AG09309 (cell line): Measurements from ENCODE around the gene ALDH4A1.

Source experiments
- DNase-seq: peaks from one replicate; pipeline ENCODE4 v3.0.0-alpha.2; 2010; ENCODE audit warnings: low read depth
- H3K4me3 ChIP-seq: 2 replicates; pipeline ENCODE4 v1.5.1; 2011; ENCODE audit warnings: mild to moderate bottlenecking, low read depth, low read length, moderate library complexity; ENCODE audit not compliant: control insufficient read depth
- TF ChIP-seq, protein P1 (sequence below): IDR thresholded peaks from 2 replicates; pipeline ENCODE4 v1.5.1; 2011; ENCODE audit warnings: mild to moderate bottlenecking, low read depth, low read length, inconsistent platforms; ENCODE audit not compliant: insufficient read depth, control insufficient read depth; ENCODE audit errors: missing control alignments

ALDH4A1 gene

DNA sequence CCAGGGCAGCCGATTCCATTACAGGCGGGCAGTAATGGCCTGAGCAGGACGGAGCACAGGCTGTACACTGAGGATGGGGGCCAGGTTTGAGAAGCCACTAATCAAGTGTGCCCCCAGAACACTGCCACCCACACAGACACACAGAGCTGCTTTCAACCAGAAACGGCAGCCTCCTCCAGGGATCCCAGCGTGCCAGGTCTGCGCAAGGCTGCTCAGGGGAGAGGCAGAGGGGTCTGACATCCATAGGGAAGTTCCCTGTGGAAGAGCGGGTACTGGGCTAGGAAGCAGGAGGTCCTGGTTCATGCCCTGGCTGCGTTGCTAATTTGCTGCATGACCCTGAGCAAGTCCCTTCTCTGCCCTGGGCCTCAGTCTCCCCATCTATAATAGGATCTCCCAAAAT lies 26.1 kb upstream of the ALDH4A1 start:
- TF ChIP-seq, protein P1, sequence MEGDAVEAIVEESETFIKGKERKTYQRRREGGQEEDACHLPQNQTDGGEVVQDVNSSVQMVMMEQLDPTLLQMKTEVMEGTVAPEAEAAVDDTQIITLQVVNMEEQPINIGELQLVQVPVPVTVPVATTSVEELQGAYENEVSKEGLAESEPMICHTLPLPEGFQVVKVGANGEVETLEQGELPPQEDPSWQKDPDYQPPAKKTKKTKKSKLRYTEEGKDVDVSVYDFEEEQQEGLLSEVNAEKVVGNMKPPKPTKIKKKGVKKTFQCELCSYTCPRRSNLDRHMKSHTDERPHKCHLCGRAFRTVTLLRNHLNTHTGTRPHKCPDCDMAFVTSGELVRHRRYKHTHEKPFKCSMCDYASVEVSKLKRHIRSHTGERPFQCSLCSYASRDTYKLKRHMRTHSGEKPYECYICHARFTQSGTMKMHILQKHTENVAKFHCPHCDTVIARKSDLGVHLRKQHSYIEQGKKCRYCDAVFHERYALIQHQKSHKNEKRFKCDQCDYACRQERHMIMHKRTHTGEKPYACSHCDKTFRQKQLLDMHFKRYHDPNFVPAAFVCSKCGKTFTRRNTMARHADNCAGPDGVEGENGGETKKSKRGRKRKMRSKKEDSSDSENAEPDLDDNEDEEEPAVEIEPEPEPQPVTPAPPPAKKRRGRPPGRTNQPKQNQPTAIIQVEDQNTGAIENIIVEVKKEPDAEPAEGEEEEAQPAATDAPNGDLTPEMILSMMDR: no peak
- no peak for DNase-seq
- no peak overlapping the region for H3K4me3 ChIP-seq

DNA sequence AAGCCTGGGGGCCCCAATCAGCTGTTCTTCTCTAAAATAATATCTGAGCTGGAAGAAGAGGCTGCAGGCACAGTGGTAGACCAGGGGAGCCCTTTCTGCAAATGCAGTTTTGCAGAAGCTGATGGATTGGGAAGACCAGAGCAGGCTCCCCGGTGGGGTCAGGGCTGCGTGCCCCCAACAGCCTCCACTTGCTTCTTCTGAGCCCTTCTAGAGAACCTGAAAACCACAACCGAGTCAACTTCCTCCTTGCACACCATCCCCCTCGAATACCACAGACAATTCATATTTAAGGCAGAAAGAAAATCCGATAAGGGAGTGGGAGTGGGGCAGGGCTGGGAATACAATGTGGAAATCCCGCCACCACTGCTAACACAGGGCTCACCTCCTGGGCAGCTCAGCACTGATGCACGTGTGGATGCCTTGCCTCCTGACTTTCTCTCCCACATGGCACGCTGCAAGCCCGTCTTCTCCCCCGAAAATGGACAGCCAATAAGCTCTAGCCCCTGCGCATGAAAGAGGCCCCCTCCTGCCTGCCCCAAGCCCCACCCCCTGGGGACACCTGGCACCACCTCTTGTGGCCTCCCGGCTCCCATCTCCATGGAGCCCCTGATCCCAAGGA lies 25.4 kb upstream of the ALDH4A1 start:
- no peak for DNase-seq
- TF ChIP-seq, protein P1: no peak
- no peak overlapping the region for H3K4me3 ChIP-seq

DNA sequence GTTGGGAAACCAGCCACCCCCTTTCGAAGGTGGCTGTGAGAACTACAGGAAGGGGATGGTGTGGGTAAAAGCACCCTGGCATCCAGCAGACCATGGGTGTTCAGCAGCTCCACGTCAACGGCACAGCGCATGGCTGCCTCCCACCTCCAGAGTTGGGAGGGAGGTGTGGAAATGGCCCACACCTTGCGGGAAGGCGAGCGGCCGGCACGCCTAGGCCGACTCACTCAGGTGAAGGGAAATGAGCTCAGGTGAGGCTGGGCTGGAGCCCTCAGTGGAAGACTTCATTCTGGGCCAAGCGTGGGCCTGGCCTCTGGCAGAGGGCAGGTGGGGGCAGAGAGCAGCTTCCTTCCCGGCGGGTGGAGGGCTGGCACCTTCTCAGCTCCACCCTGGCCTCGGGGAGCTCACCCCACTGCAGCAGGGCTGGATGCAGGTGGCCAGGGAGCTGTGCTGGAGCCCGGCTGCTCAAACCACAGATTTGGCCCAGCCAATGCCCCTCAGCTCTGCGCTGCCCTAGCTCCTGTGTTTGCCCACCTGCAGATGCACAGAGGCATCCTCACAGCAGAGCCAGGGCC lies 24.8 kb upstream of the ALDH4A1 start:
- TF ChIP-seq, protein P1: no peak
- no peak overlapping the region; the same call in 1 of the 2 replicates for H3K4me3 ChIP-seq
- DNase-seq: no peak

DNA sequence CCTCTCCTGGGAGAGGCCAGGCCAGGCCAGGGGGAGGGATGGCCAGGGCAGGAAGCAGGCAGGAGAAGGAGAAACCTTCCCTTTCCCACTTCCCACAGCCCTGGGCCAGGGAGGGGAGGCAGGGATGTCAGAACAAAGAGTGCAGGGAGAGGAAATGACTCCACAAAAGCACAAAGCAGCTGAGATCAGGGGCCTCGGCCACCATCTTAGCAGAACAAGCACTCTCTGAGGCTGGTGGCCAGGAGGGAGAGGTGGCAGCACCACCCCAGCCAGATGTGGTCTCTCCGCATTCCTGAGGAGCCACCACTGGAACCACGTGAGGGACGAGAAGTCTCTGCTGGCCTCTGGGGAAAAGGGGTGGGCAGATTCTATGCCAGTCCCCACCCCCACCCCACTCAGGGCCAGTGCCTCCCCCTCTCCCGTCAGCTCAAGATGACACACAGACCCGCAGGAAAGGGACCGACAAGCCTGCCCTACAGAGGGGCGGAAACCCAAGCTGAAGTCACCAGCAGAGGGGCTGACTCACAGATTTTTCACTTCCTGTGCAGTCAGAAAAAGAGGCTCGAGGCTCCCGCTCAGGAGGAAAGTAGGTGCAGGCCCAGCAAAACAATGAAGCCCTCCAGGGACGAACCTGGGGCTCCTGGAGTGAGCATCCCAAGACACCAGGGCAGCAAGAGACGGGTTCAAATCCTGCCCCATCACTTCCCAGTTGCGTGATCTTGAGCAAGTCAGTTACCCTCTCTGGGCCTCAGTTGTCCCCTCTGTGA lies 24.1 kb upstream of the ALDH4A1 start:
- DNase-seq: no peak

DNA sequence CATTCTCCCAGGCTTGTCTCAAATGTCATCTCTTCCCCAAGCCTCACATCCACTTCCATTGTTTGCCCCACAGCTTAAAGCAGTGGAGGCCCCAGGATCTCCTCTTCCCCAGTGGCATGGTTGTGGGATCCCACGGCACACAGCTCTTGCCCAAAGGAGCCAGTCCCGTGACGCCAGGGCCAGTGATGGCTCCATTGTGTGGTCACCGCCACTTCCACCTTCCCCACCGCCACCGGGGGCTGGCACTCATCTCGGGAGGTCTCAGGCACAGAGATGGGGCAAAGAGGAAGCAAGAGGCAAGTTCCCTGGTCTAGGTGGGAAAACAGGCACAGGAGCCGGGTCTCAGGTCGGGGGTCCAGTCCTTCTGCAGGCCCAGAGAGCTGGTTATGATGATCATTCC lies 22.9 kb upstream of the ALDH4A1 start:
- TF ChIP-seq, protein P1: no peak
- no peak for DNase-seq
- H3K4me3 ChIP-seq: no peak overlapping the region

More for the DNA sequence above, 24.1 kb upstream of the ALDH4A1 start:
- no peak overlapping the region for H3K4me3 ChIP-seq
- TF ChIP-seq, protein P1: no peak

DNA sequence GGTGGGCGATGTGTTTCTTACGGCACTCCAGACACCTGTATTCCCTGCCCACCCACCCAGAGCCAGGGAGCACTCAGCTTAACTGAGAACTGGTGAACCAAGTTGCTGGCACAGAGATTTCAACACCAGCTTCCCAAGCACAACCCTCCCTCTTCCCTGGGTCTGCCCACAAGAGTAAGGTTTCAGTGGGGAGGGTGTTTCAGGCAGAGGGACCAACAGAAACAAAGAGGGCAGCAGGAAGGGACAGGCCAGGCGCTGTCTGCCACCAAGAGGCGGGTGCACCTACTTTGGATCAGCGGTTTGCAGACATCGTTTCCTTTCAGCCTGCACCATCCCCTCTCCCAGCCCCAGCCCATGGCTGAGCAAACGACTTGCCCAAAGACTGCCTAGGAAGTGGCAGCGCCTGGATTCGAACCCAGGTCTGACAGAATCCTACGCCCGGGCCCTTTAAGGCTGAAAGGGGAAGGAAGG lies 21.9 kb upstream of the ALDH4A1 start:
- DNase-seq: no peak
- no peak overlapping the region for H3K4me3 ChIP-seq
- TF ChIP-seq, protein P1: no peak
